GM18868 (cell line): ENCODE results near the gene TWF2.

Experiments
- ATAC-seq: cut with Tn5 transposase; IDR thresholded peaks from one replicate; pipeline ENCODE4 v1.9.1; 2021; ENCODE audit warnings: mild to moderate bottlenecking, moderate library complexity; ENCODE audit not compliant: unreplicated experiment

The TWF2 gene

DNA sequence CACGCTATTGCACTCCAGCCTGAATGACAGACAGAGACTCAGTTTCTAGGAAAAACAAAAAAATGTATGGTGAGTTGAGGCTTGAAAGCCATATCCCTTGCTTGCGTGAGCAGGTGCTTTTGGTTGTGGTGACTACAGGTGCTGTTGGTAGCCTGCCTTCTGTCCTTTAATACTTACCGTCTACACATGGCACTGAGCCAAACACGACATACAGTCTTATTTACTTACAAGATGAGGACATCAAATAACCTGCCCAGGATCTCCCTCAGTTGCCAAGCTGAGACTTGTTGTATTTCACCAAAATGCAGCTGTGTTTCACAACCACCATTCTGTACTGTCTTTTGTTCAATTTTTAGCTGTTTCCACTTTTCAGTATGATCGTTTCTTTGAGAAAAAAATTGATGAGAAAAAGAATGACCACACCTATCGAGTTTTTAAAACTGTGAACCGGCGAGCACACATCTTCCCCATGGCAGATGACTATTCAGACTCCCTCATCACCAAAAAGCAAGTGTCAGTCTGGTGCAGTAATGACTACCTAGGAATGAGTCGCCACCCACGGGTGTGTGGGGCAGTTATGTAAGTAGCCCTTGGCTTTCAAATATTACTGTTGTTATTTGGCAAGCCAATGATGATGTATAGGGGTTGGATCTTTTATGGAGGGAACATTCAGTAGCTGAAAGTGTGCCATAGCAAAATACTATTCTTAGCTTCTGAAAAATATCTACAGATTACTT, 34.5 kb downstream of the TWF2 start:
- no peak for ATAC-seq

DNA sequence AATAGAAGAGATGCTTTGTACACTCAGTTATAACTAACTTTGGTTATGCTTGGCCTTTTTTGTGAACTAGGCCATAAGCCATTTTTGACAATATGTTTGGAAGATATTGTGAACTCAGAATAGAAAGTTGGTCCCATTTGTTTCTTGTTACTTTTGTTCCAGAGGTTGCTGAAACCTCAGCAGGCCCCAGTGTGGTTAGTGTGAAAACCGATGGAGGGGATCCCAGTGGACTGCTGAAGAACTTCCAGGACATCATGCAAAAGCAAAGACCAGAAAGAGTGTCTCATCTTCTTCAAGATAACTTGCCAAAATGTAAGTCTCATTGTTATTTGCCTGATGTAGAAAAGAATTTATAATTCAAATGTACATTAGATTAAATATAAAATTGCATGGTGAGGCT, 35.3 kb downstream of the TWF2 start:
- no peak for ATAC-seq

- peak; percentile 46 for ATAC-seq
Measured at GRCh38 chr3:52202384-52203077, 36.4 kb downstream of the TWF2 start.

DNA sequence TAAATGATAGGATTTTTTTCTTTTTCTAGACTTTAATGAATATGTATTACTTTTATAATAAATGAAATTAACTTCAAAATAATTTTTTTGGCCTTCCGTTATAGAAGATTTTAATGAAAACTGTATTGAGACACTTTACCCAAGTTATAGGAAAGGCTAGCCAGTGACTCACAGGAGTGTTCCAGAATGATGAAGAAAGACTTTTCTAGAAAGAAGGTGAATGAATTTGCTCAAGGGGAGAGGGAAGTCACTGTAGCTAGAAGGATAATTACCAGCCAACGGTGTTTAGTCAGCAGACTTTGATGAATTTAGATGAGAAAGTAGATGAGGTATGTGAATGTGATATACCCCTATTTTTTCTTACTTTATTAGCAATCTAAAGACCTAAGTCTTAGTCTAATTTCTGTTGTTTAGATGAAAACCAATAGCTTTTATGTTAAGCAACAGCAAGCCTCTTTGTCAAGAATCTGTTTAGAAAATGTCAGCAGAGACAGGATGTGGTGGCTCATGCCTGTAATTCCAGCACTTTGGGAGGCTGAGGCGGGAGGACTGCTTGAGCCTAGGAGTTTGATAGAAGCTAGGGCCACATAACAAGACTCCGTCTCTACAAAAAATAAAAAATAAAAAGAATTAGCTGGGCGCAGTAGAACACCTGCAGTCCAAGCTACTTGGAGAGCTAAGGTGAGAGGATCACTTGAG, 37.8 kb downstream of the TWF2 start:
- no peak for ATAC-seq

DNA sequence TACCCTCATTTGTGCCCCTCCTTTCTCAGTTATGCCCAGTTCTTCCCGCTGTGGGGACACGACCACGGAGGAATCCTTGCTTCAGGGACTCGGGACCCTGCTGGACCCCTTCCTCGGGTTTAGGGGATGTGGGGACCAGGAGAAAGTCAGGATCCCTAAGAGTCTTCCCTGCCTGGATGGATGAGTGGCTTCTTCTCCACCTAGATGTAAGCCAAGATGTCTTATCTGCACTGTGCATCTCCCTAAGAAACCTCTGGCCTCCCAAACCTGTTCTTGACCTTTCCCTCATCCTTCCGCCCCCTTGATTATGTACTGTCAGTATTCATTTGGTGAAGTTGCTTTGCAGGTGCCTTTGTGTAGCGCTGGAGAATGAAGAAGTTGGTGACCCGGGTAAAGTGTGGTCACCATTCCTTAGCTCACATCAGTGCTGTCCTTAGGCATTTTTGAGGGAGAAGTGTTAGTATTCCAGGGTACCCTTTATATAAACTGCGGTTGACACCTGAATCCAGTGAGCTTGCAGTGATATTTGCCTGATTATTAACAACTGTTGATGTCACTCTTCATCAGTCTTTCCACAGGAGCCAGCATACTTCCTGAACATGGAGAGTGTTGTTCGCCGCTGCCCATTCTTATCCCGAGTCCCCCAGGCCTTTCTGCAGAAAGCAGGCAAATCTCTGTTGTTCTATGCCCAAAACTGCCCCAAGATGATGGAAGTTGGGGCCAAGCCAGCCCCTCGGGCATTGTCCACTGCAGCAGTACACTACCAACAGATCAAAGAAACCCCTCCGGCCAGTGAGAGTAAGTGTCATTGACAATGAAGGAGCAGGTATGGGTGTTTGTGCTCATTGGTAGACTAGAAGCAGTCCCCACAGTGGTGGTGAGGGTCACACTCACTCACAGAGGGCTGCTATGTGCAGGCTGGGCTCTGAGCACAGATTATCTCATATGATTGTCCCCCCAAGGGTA, 40.0 kb downstream of the TWF2 start:
- ATAC-seq, result no peak

DNA sequence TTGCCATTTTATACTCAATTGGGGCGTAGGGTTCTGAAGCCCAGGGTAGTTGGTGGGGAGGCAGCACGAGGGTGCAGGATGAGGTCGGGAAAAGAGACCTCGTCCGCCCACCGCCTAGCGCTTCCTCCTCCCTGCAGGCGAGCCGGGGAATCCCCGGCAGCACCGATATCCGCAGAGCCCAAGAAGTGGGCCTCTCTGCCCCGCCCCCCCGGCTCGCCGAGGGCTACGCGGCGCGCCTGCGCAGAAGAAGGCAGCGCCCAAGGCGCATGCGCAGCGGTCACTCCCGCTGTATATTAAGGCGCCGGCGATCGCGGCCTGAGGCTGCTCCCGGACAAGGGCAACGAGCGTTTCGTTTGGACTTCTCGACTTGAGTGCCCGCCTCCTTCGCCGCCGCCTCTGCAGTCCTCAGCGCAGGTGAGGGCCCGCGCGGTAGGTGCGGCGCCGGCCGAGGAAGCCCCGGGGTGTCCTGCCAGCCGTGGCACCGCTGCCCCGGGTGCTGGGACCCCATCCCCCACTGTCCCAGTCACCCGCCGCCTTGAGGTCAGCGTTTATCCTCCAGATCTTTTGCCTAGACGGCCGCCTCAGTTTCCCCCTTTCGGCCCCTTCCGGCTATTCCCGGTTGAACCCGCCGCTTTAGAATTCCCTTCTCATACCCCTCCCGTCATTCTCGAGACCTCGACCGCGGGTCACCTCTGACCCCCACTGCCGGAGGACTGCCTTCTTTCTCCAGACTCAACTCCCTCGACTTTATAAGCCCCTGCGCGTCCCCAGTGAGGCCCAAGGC, 40.9 kb downstream of the TWF2 start, which contains the start of gene ALAS1:
TSS of gene ALAS1 (plus strand) at position 319 of the 784 bp plus-strand sequence. CDS start 1,082 bp downstream, outside the sequence.
- peak; percentile 77 for ATAC-seq

GRCh38 chr3:52197499-52197841, 41.5 kb downstream of the TWF2 start:
- ATAC-seq, result peak; percentile 23

DNA sequence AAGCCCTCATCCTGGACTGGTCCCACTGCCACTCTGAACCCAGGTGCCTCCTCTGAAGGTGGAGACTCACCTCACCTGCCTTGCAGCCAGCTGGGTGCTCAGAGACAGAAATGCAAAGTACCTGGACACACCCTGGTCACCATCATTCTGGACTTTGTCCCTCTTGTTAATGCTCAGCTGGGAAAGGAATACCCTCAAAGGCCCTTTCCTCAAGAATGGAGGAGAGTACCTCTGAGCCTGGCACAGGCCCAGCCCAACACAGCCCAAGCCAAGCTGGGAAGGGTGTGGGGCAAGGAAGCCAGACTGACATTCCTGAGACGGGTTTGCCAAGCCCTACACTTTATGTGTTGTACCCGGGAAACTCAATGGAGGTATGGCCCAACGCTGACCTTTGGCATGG, 42.0 kb downstream of the TWF2 start:
- no peak for ATAC-seq

- no peak for ATAC-seq
Measured at GRCh38 chr3:52195823-52196331, 43.1 kb downstream of the TWF2 start.

DNA sequence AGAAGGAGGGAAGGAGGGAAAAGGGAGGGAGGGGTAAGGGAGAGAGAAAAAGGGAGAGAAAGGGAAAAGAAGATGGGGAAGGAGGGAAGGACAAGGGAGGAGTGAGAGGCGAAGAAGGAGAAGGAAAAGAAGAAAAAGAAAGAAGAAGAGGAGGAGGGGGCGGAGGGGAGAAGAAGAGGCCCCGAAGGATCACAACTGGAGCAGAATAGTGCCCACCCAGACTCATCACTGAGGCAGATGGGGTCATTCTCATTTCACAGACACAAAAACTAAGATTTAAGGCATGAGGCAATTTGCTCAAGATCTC, 43.7 kb downstream of the TWF2 start:
- no peak for ATAC-seq

DNA sequence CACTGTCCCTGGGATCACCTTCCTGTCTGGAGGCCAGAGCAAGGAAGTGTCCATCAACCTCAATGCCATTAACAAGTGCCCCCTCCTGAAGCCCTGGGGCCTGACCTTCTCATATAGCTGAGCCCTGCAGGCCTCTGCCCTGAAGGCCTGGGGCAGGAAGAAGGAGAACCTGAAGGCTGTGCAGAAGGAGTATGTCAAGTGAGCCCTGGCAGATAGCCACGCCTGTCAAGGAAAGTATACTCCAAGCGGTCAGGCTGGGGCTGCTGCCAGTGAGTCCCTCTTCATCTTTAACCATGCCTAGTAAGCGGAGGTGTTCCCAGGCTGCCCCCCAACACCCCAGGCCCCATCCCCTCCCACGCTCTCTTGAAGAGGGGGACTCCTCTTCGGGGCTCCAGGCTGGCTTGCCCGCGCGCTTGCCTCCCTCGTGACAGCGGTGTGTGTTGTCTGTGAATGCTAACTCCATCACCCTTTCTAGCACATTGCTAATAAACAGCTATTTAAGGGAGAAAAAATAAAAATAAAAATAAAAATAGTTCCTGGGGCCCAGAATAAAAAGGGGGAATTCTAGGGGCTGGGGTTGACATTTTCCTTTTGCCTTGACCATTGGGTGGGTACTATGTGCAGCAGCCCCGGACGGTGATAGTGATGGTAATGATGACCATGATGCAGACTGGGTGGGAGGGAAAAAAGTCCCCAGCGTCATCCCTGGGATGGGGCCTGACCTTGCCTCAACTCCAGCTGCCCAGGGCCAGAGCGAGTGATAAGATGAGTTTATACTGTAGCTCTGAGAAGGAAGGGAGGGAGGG, 44.3 kb downstream of the TWF2 start:
- ATAC-seq, result no peak

DNA sequence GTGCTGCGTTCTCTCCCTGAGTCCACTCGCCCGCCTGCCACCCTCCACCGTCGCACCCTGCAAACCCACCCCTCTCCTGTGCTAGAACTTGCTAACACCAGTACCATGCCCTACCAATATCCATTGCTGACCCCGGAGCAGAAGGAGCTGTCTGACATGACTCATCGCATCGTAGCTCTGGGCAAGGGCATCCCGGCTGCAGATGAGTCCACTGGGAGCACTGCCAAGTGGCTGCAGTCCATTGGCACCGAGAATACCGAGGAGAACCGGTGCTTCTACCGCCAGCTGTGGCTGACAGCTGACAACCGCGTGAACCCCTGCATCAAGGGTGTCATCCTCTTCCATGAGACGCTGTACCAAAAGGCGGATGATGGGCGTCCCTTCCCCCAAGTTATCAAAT, 45.9 kb downstream of the TWF2 start:
- no peak for ATAC-seq

DNA sequence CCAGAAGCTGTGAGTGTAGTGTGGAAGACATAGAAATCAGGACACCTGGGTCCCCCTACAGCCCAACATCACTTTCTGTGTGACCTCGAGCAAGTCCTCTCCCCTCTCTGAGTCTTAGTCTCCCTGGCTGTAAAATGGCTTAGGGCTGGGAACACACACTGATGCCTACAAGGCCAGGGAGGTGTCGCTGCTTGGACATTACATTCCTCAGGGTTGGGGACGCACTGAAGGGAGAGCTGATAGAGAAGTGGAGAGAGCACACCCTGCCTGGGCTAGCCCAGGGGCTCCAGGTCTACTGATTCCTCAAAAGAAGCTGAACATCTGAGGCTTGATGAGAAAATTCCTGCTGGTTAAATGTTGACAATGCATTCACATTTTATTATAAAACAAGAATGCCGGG, 47.3 kb downstream of the TWF2 start:
- no peak for ATAC-seq

- no peak for ATAC-seq
Measured at GRCh38 chr3:52190294-52191074, 48.5 kb downstream of the TWF2 start.

DNA sequence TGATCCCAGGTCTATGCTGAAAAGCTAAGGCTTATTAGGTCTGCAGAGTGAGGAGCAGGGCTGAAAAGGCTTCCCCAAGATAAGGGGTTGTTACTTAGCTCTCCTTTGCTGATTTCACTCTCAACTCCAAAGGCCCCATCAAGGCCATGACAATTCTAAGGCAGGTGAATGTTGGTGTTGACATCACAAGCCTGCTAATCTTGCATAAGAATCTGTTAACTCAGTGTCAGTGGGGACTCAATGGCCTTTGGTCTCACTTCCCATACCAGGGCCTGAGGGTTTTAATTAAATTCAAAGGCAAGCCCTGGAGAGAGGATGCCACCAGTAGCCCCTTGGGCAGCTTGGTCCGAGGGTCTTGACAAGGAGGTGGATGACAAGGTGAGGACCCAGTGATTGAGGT, 50.4 kb downstream of the TWF2 start:
- no peak for ATAC-seq

DNA sequence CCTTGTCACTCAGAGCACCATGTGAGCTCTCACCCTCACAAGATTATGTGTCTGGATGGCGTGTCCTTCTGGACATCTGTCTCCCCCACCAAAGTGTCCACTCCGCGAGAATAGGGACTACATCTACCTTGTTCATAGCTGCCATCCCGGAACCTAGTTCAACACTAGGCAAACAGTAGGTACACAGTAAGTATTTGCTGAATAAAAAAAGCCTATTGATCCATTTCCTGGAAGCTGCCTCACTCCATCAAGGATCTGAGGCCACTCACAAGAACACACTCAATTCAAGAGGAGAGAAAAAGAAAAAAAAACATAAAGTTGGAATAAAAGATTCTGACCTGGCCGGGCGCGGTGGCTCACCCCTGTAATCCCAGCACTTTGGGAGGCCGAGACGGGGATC, 52.2 kb downstream of the TWF2 start:
- ATAC-seq, result no peak

DNA sequence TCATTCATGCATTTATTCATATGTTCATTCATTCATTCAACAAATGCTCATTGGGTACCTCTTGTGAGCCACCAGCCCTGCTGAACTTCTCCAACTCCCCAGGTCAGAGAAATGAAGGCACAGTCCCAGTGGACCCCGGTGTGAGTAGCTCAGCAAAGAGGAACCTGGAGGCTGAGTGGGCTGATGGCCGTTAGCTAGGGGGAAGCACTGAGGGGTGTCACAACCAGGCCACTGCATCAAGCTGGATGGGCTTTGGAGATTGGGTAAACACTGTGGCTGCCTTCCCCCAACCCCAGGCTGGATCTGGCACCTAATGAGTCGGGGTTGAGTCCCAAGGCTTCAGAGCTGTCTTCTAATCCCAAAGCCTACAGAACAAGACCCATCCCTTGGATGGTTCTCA, 53.1 kb downstream of the TWF2 start:
- no peak for ATAC-seq

DNA sequence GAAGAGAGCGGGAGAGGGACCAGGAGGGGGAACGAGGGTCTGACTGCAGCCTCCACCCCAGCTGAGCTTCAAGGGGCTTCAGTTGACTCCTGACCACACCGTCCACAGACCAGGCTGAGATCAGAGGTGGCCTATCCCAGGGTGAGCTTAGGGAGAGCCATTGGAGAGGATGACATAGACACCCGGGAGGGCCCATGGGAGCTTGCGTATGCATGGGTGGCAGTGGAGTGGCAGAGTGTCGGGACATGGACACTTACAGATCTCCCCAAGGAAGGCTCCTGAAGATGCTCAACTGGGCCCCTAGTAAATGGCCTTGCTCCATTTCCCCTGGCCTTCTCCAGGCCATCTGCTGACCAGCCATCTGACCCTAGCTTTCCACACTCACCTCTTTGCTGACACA, 53.6 kb downstream of the TWF2 start:
- ATAC-seq, result no peak
